Measurements from ENCODE around the gene FBRSL1.
"Not testable (repeated sequence)": the region's sequence is repeated elsewhere in the genome, so short reads cannot be mapped to it uniquely, and the experiment has no call there.

Gene FBRSL1

GRCh38 chr12:132458846-132459641 lies 30.9 kb upstream of the FBRSL1 start:
- H3K4me3 ChIP-seq (ENCODE audit: low read depth, low read length), result no peak overlapping the region
- no peak for TF ChIP-seq CTCF (IDR thresholded peaks at IDR 0.05; ENCODE audit: low read depth, low read length, missing control alignments)
- in situ Hi-C loops (cut with HindIII; ENCODE audit: low sequenced_read_pairs), result no loop called here
- DNase-seq (ENCODE audit: low read depth), result no peak

- DNase-seq (ENCODE audit: low read depth), result no peak
- in situ Hi-C loops (cut with HindIII; ENCODE audit: low sequenced_read_pairs), result no loop called here
- no peak overlapping the region for H3K4me3 ChIP-seq (ENCODE audit: low read depth, low read length)
- TF ChIP-seq CTCF (IDR thresholded peaks at IDR 0.05; ENCODE audit: low read depth, low read length, missing control alignments), result peak; percentile 25
Measured at GRCh38 chr12:132460571-132460970, 29.4 kb upstream of the FBRSL1 start.

- in situ Hi-C loops (cut with HindIII; ENCODE audit: low sequenced_read_pairs), result no loop called here
Measured at GRCh38 chr12:132461526-132461925, 28.4 kb upstream of the FBRSL1 start.

GRCh38 chr12:132462788-132463187 lies 27.2 kb upstream of the FBRSL1 start:
- H3K4me3 ChIP-seq (ENCODE audit: low read depth, low read length), result no peak overlapping the region
- DNase-seq (ENCODE audit: low read depth), result no peak
- in situ Hi-C loops (cut with HindIII; ENCODE audit: low sequenced_read_pairs), result no loop called here
- no peak for TF ChIP-seq CTCF (IDR thresholded peaks at IDR 0.05; ENCODE audit: low read depth, low read length, missing control alignments)

More at GRCh38 chr12:132461526-132461925, 28.4 kb upstream of the FBRSL1 start:
- no peak overlapping the region for H3K4me3 ChIP-seq (ENCODE audit: low read depth, low read length)
- no peak for TF ChIP-seq CTCF (IDR thresholded peaks at IDR 0.05; ENCODE audit: low read depth, low read length, missing control alignments)
- DNase-seq (ENCODE audit: low read depth), result no peak

GRCh38 chr12:132463284-132463924 lies 26.5 kb upstream of the FBRSL1 start:
- DNase-seq (ENCODE audit: low read depth); in situ Hi-C loops (cut with HindIII; ENCODE audit: low sequenced_read_pairs); H3K4me3 ChIP-seq (ENCODE audit: low read depth, low read length): not testable (repeated sequence)

GRCh38 chr12:132464304-132464703 lies 25.6 kb upstream of the FBRSL1 start:
- in situ Hi-C loops (cut with HindIII; ENCODE audit: low sequenced_read_pairs); DNase-seq (ENCODE audit: low read depth); H3K4me3 ChIP-seq (ENCODE audit: low read depth, low read length): not testable (repeated sequence)

- TF ChIP-seq CTCF (IDR thresholded peaks at IDR 0.05; ENCODE audit: low read depth, low read length, missing control alignments), result no peak
- no peak for DNase-seq (ENCODE audit: low read depth)
- no peak overlapping the region for H3K4me3 ChIP-seq (ENCODE audit: low read depth, low read length)
- in situ Hi-C loops (cut with HindIII; ENCODE audit: low sequenced_read_pairs), result no loop called here
Measured at GRCh38 chr12:132464820-132465219, 25.1 kb upstream of the FBRSL1 start.

Data from astrocyte of the cerebellum (primary cell).